GM18861 (cell line): ENCODE results near the gene MED22.
"Not testable (repeated sequence)": the region's sequence is repeated elsewhere in the genome, so short reads cannot be mapped to it uniquely, and the experiment has no call there.

Experiments used
- ATAC-seq: cut with Tn5 transposase; IDR thresholded peaks from one replicate; pipeline ENCODE4 v1.9.1; 2021; ENCODE audit not compliant: unreplicated experiment

The MED22 gene

DNA sequence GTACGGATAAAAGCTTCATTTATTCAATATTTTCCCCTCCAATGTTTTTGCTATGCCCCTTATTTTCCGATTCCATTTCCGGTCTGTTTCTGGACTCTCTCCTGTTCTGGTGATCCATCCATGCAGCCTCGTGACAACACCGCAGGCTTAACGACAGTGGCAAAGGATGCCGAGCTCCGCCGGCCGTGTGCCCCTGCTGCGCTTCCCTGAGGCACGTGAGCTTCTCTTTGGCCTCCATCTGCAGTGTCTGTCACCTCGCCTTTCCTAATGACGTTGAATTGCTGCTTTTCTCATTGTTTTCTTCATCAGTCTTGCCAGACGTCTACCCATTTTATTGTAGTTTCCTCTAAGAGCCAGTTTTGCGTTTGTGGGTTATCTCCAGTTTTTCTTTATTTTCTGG lies 40.6 kb downstream of the MED22 start:
- ATAC-seq: no peak

DNA sequence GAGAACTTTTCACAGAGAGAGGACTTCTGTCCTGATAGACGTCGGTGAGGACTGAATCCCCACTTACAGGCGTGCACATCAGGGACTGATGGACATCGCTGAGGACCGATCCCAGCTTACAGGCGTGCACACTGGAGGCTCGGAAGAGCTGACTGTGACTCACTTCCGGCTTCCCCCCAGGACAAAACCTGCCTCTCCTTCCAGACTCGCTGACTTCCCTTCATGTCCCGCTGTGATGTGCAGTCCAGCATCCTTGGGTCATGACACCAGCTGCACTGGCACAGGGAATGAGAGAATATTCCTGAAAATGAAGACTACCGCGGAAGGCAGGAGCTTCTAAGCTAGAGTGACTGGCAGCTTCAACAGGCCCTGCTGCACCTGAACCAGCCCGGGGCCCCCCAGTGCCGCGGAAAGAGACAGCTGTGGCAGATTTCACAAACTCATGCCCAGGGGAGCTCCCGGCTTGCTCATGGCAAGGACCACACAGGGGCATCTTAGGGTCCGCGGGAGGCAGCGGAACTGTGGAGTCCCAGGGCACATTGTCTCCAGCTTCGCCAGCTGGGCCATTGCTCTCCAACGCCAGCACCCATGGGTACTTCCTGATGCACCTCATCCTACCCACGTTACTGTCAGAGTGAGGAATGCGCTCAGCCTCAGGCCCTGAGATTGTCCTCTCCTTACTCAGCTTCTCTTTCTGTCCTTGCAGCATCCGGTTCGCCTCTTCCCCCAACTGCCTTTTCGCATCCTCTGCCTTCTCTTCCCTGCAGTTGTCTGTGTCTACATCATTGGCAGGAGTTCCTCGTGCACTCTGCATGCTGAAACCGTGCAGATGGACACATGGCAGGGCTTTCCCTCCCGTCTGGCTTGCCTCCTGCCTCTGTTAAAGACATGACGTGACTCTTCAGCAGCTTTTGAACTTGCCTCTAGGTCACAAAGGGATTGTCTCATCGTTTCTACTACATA lies 41.4 kb downstream of the MED22 start:
- ATAC-seq: no peak

DNA sequence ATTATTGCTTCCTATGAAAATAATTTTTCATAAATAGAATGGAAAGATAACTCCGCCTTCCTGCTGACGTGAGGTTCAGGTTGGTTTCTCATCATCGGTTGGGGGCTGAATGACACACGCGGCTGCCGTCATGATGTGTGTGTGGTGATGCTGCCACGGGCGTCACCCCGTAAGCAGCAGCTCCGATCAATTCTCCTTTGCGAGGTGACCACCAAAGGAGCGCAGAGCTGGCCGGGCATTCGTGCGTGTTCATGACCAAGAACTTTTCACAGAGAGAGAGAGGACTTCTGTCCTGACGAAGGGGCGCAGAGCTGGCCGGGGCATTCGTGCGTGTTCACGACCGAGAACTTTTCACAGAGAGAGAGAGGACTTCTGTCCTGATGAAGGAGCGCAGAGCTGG lies 42.2 kb downstream of the MED22 start:
- ATAC-seq: no peak

DNA sequence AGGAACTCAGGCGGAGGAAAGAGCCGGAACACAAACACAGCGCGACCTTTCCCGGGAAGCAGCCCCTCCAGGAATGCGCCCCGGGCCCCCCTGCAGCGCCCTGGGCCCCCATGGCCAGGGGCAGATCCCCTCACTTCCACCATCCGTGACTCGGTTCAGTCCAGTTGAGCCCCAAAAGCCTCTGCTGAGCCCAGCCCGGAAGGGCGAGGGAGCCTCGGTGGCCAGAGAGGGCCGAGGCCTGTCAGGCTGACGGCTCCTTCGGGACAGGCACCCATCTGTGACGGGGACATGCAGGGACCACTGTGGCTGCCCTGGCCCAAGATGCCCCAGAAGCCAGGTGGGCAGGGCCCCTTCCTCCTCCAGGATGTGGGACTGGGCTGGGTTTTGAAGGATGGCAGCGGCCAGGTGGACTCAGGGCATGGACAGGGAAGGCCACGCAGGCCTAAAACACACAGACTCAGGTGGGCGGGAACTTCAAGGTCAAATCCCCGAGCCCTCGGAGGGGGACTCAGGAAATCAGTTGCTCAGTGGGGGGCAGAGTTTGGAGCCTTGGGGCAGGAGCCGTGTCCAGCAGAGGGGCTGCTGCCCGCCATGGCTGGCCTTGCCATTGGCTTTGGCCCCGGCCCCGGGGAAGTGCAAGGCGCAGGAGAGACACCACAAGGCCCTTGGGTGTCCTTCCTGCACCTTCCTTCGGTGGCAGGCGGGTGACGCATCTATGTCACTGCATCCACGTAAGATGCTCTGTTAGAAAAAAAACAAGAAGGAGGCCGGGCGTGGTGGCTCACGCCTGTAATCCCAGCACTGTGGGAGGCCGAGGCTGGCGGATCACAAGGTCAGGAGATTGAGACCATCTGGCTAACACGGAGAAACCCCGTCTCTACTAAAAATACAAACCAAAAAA lies 43.2 kb downstream of the MED22 start:
- ATAC-seq: no peak

DNA sequence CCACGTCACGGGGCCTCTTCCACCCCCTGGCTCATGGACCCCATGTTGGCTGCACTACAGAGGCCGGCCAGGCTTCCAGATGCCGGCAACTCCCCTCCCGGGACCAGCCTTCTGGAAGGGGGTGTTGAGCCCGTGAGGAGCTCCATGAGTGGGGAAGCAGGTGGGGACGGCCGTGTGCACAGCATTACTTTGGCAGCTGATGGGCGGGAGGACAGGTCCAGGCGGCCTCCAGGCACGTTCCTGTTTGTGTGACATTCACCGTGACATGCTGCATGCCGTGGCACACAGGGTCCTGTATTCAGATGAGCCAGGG lies 43.8 kb downstream of the MED22 start:
- no peak for ATAC-seq

DNA sequence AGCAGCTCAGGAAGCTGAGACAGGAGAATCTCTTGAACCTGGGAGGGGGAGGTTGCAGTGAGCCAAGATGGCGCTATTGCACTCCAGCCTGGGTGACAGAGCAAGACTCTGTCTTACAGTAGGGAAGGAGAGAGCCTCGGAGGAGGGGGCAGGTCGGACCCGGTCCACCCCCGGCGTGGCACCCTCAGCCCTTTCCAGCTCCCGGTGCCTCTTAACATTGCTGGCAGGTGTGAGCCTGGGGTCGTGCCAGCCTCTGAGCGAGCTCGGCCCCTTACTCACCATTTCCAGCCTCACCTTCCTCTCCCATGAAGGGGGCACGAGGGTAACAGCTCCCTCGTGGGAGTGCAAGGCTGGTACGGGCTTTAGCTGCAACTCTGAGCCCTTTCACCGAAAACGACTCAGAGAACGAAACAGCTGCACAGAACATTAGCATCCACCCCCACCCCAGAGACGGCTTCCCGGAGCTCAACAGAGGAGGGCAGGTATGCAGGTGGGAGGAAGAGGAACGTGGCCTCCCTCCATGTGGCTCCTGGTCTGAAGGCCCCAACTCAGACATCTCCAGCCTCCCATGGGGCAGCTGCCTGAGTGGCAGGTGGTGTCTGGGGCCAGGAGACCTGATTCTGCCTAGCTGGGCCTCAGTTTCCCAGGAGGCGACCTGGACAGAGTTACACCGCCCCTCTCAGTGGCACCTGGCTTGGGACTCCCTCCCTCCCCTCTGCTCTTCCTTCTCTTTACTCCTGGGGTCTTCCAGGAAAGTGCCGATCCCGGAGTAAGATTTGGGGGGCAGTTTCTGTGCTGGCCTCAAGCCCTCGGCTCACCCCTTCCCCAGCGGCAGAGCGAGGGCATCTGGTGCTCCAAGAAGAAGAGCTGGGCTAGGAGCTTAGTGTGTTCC lies 44.4 kb downstream of the MED22 start:
- no peak for ATAC-seq

GRCh38 chr9:133301253-133302230 lies 46.4 kb downstream of the MED22 start:
- no peak for ATAC-seq

GRCh38 chr9:133299996-133300395 lies 47.9 kb downstream of the MED22 start:
- ATAC-seq: not testable (repeated sequence)

DNA sequence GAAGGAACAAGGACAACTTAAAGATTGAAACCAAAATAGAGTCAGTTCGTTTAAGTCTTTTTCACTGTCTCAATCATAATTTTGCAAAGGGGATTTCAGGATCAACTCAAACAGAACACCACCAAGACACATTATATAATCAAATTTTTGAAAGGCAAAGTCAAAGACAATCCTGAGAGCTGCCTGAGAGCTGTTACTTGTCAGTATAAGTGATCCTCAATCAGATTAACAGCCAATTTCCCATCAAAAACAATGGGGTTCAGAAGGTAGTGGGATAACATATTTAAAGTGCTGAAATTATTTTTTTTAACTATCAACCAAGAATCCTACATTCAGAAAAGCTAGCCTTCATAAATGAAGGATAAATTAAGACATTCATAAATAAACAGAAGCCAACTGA lies 53.7 kb downstream of the MED22 start:
- no peak for ATAC-seq

DNA sequence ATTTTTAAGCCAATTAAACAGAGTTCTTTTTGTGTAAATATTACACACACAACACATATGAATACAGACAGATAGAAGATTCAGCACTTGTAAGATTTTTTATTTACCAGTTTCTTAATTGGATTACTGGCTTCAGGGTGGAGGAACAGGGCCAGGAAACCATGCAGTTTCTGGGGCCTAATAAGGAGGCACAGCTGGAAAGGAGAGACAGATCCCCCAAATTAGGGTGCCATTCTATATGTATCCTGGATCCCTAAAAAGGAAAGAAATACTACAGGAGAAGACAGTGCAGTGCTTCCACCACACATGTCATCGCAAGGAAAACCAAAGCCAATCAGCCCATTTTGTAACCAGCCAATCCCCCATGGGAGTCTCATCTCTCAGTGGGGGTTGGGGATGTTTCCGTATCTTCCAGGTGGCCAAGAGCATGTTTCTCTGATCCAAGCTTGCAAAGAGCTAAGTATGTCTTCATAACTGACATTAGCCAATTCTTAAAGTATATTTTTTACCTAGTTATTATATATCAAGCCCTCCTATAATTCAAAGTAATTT lies 57.1 kb downstream of the MED22 start:
- no peak for ATAC-seq
